HG02981 (cell line): Measurements from ENCODE around the gene MAST4.

Source experiments
- ATAC-seq: cut with Tn5 transposase; IDR thresholded peaks from one replicate; pipeline ENCODE4 v1.9.1; 2021; ENCODE audit warnings: mild to moderate bottlenecking, moderate library complexity; ENCODE audit not compliant: unreplicated experiment

Gene MAST4

GRCh38 chr5:66644111-66644510, 47.9 kb downstream of the MAST4 start:
- no peak for ATAC-seq

DNA sequence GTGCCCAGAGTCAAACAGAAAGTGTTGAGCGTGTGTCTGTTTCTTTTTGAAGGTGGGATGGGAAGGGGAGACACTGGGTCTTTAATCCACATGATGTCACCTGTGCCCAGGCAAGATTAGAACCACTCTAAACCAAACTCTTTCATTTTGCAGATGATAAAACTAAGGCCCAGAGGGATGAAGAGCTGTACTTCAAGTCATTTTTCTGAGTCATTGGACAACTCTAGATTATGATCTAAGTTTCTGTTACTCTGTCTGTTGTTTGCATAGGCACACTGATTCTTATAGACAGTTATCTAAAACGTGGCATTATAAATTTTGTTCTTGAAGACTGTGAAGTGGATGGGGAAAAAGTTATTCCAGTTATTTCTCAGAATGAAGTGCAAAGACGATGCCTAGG, 48.8 kb downstream of the MAST4 start:
- ATAC-seq, result no peak

- no peak for ATAC-seq
These were observed 50.4 kb downstream of the MAST4 start for GRCh38 chr5:66646570-66646969.

DNA sequence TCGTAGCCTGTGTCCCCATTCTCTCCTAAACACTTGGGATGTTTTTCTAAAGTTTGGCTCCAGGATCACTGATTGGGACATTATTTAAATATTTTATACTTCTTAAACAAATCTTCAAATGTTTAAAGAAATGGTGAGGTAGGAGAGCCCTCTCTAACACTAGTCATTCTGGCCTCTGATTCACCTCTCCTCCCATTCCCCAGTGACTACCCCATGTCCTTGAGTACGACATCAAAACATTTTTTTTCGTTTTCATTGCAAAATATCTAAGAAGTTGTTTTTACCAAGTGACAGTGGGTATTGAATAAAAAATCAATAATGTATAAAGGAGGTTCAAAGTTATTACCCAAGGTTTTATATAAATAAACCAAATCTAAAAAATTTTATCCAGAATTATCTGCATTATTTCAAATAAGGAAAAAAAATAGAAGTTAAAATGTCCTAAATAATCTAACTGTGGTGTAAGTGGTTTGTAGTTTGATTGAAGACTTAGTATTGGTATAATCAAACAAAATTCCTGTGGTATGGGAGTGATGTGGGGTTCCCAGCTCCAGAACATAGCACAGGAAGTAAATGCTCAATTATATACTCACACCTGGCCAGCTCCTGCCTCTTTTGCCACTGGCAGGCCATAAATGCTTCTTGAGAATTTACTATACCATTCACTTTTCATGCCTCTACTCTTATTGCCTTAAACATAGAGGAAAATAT, 51.1 kb downstream of the MAST4 start:
- no peak for ATAC-seq

DNA sequence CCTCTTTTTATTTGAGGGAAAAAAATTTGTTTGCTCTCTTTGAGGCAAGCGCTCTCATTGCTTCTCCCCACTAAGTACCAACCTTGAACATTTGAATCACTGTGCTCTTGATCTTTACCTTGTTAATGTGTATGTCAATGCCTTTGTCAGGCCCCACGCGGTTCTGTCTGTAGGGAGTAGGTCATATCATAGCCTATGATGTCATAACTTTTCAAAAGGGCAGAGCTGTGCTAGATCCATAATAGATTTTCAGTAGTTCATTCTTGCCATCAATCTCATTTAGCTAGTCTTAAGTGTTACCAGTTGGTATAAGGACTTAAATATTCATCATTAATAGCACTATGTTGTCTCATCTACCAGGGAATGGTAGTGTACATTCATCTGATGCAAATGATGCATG, 56.6 kb downstream of the MAST4 start:
- no peak for ATAC-seq

DNA sequence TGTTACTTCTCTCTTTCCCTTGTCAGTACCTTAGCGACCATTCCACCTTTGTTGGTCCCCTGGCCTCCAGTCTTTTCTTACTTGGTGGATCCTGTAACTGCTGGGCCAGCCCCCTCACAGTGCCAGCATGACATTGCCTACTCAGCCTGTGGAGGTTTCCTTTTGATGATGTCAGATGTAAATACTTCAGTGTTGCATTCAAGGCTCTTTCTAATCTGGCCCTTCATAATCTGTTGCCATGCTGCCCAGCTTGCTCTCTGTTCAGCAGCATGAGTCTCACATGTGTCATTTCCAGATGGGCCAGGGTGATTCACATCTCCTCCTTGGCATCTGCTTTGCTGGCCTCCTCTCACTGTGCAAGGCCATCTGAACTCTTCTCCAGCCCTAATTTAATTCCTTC, 57.1 kb downstream of the MAST4 start:
- no peak for ATAC-seq

GRCh38 chr5:66655395-66656324, 59.5 kb downstream of the MAST4 start:
- ATAC-seq, result no peak

- ATAC-seq, result no peak
These were observed 62.3 kb downstream of the MAST4 start for GRCh38 chr5:66658516-66658915.

DNA sequence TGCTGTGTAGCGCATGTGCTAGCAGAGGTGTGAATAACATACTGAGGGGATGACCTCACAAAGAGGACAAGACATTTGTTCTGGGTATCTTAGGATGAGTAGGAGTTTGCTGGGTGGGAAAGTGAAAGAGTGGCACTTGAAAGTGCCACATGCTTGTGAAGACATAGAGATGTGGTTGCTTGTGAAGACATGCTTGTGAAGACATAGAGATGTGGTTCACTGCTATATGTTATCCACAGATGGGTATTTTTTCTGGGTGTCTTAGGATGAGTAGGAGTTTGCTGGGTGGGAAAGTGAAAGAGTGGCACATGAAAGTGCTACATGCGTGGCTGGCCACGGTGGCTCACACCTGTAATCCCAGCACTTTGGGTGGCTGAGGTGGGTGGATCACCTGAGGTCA, 63.6 kb downstream of the MAST4 start:
- no peak for ATAC-seq

- ATAC-seq, result no peak
These were observed 64.2 kb downstream of the MAST4 start for GRCh38 chr5:66660396-66660795.

GRCh38 chr5:66661149-66661548, 65.0 kb downstream of the MAST4 start:
- no peak for ATAC-seq

DNA sequence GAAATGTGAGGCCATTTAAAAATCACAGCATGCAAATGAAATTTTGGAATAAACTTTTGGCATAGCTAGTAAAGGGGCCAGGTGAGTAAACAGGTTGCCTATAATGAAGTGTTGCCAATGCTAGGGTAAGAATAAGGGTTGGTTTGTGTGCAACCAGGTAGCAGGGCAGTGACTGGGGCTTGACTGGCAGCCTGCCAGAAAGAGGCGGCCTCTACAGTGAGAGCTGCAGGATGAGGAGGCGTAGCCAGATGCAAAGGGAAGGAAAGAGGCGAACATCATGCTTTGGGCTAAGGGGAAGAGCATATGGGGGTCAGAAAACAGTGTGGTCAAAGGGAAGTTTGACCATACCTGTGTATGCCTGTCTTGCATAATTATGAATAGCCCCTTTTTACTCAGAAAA, 70.6 kb downstream of the MAST4 start:
- ATAC-seq, result no peak

DNA sequence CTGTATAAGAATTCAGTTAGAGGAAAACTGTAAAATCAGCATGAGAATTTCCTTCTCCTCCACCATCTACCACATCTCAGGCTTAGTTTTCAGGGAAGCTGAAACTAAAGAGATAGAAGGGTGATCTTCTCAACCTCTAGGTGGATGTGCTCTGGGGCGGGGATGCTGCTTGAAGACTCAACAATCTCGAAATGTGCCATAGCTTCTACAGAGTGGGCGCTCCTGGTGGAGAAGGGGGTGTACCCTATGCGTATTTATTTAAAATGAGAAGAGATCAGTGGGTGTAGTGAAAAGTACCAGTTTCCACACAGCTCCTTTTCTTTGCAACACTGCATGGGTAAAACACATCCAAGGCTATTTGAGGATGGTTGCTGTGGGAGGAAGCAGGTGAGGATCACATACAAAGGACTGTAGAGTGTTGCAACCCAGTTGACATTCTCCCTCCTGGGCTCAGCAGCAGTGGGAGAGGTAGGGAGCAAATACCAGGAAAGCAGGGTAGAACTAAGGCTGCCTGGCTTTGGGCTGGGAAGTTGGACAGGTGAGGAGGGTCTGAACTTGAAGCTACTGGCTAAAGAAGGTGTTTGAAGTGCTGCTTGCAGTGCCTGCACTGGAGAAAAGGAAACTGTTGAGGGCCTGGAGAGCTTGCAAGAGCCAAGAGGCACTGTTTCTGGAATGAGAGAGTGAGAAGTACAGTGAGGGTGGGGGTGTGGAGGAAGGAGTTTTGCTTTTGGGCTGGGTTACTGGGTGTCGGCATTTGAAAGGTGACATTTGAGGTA, 73.1 kb downstream of the MAST4 start:
- ATAC-seq, result no peak

GRCh38 chr5:66669862-66670195, 73.6 kb downstream of the MAST4 start:
- ATAC-seq, result no peak

- ATAC-seq, result no peak
These were observed 75.1 kb downstream of the MAST4 start for GRCh38 chr5:66671305-66671704.

DNA sequence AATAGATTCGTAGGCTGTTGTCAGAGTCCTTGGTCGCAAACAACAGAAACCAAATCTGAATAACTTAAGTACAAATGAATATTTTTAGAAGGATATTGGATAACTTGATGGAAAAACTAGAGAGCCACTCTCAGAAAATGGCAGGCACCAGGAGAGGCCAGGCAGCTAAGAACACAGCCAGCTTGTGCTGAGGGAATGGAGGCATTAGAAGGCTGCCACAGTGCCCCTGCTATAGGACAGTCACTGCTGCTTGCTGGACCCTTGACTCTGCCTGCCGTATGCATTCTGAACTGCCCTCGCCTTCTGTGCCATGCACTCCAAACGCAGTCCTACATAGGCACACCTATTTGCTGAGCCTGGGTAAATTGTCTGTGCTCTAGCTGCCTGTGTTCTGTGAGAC, 78.6 kb downstream of the MAST4 start:
- ATAC-seq, result no peak

- no peak for ATAC-seq
These were observed 79.2 kb downstream of the MAST4 start for GRCh38 chr5:66675406-66675805.

GRCh38 chr5:66680221-66680620, 84.0 kb downstream of the MAST4 start:
- ATAC-seq, result no peak

GRCh38 chr5:66680804-66681203, 84.6 kb downstream of the MAST4 start:
- ATAC-seq, result no peak

DNA sequence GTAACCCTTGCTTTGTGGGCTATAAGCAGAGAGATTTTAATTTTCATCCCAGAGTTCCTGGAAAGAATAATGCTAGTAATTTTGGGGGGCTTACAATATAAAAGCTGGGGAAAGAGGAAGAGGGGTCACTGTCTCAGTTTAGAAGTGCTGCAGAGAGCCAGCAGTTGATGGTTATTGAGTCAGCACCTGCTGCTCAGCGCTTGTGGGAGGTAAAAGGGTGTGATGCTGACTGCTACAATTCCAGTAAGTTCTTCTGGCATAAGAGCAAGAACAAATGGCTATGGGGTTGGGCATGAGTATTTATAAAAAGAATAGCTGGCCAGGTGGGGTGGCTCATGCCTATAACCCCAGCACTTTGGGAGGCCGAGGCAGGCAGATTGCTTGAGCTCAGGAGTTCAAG, 88.5 kb downstream of the MAST4 start:
- ATAC-seq, result no peak

DNA sequence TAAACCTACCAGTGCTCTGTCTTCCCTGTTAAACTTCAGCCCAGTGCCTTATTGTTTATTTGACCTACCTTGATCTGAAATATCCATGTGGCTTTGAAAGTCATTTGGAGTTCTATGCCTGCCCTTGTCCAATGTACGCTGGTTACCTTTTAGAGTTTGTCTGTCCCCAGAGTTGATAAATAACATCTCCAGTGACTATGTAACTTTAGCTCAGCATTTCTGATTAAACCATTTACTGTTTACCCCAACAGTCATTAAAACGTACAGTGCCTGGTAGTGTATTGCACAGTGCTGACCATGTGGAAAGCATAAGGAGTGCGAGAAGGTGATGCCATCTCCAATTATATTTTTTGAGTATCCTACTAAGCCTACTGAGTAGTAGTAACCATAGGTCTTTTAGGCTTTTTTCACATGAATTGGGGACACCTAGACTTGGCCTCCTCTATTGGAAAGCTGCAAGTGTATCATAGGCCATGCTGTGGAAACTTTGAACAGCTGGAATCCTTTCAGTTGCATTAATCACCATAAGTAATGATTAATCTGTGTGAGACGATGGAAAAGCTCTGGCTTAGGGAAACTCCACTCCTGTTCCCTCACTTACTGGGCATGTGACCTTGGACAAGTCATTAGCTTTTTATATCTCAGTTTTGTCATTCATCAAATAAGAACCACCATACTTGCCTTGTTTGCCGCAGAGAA, 93.5 kb downstream of the MAST4 start:
- ATAC-seq, result no peak
